Left ventricle myocardium inferior (tissue), 1 donor: ENCODE results near the gene MARS2. TPM values are rescaled to one million over a fixed set of nuclear protein-coding genes. Genes with fewer than 3 reads are reported as not detected.
"Not testable (repeated sequence)": the region's sequence is repeated elsewhere in the genome, so short reads cannot be mapped to it uniquely, and the experiment has no call there.

Experiments used
- DNase-seq: peaks from one replicate; pipeline ENCODE4 v3.0.0-alpha.2; 2020
- H3K27ac ChIP-seq: fragments of 200-600 bp; replicated peaks from 2 replicates; pipeline ENCODE4 v1.8.0; 2021
- H3K27me3 ChIP-seq: fragments of 200-600 bp; 2 replicates; pipeline ENCODE4 v1.8.0; 2021; ENCODE audit warnings: low read depth
- H3K36me3 ChIP-seq: fragments of 200-600 bp; 2 replicates; pipeline ENCODE4 v1.8.0; 2021
- H3K4me1 ChIP-seq: fragments of 200-600 bp; 2 replicates; pipeline ENCODE4 v1.8.0; 2021
- H3K4me3 ChIP-seq: fragments of 200-600 bp; 2 replicates; pipeline ENCODE4 v1.8.0; 2021; ENCODE audit warnings: mild to moderate bottlenecking, moderate library complexity
- H3K9me3 ChIP-seq: fragments of 200-600 bp; replicated peaks from 2 replicates; pipeline ENCODE4 v1.8.0; 2021
- intact Hi-C: fragments of 100-400 bp; cut with micrococcal nuclease; formaldehyde crosslinking; loops from one replicate; pipeline ENCODE4 v1.11.0; 2022
- total RNA-seq: library from RNA; stranded (reverse); fragmentation: NEBNext Ultra II Directional; extraction: Animal tissue kit (Norgen Biotek cat#: 25700); gene quantifications from one replicate; pipeline ENCODE4 v1.2.1, GENCODE V29; 2021
- TF ChIP-seq, protein P1 (sequence below): fragments of 200-600 bp; IDR thresholded peaks from 2 replicates; pipeline ENCODE4 v1.8.0; 2021; ENCODE audit warnings: antibody characterized with exemption, mild to moderate bottlenecking, borderline replicate concordance
- donor health status: DM: no; HTN: yes; CAD: no; lungs with severe emphysema.

MARS2 gene
- total RNA-seq, 1 donor from 2014 or later, result 7.2 TPM

DNA sequence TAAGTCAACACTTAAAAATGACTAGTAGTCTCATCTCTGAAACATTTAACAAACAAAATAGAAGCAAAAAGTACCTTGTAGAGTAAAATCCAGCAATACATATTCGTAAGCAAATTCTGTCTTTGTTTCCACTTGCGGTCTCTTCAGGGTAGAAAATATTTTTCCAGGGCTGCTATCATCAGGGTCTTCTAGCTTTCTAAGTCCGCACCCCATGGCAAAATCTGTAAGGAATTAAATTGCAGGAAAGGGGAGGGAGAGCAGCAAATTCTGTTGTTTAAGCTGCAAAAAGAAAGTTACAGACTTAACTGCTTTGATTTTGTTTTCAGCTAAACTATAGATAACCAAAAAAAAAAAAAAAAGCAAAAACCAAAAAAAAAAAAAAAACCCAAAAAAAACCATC, 29.9 kb upstream of the MARS2 start, which contains the start of gene RFTN2:
Gene RFTN2 (minus strand): TSS at position 342 of the 400 bp plus-strand sequence. CDS start 129 bp downstream, at position 213.
- peaks cover 33% of the 10 kb centered on the region for H3K4me1 ChIP-seq
- no peak for DNase-seq
- intact Hi-C loops, result no loop called here
- H3K9me3 ChIP-seq, result peaks cover 1% of the 10 kb centered on the region
- peaks cover 9% of the 10 kb centered on the region for H3K27me3 ChIP-seq
- peak within 1 kb of the TSS; percentile 83 for H3K27ac ChIP-seq
- peak within 1 kb of the TSS; percentile 66 for H3K4me3 ChIP-seq
- no peaks in the 10 kb centered on the region for H3K36me3 ChIP-seq
- TF ChIP-seq, protein P1, sequence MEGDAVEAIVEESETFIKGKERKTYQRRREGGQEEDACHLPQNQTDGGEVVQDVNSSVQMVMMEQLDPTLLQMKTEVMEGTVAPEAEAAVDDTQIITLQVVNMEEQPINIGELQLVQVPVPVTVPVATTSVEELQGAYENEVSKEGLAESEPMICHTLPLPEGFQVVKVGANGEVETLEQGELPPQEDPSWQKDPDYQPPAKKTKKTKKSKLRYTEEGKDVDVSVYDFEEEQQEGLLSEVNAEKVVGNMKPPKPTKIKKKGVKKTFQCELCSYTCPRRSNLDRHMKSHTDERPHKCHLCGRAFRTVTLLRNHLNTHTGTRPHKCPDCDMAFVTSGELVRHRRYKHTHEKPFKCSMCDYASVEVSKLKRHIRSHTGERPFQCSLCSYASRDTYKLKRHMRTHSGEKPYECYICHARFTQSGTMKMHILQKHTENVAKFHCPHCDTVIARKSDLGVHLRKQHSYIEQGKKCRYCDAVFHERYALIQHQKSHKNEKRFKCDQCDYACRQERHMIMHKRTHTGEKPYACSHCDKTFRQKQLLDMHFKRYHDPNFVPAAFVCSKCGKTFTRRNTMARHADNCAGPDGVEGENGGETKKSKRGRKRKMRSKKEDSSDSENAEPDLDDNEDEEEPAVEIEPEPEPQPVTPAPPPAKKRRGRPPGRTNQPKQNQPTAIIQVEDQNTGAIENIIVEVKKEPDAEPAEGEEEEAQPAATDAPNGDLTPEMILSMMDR, result no peak

DNA sequence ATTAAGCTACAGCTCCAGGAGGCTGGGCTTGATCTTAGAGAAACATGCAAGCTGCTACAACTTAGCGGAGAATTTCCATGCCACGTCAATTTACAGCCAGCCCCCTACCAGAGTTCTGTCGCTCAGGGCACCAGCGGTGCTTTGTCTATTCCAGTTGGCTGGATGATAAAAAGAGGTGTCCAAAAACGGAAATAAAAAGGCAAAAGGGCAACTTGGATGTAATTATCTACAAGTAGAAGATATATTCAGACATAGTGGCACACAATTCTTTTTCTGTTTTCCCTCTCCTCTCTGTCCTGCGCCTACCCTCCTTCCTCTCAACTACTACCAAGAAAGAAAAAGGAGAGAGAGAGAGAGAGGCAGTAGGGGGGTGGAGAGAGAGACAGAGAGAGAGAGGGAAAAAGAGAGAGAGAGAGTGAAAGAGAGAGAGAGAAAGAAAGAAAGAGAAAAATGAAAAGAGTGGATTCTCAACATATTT, 29.4 kb upstream of the MARS2 start:
- Histone ChIP-seq H3K4me3 (peak overlapping the region; percentile 66), H3K27me3 (peaks cover 9% of the 10 kb centered on the region), H3K36me3 (no peaks in the 10 kb centered on the region), H3K9me3 (no peaks in the 10 kb centered on the region), H3K4me1 (peaks cover 33% of the 10 kb centered on the region), H3K27ac (peak overlapping the region; percentile 83)
- intact Hi-C loops, result no loop called here
- TF ChIP-seq, protein P1, result no peak
- no peak for DNase-seq

- H3K27ac ChIP-seq, result peak overlapping the region; percentile 83
- peaks cover 9% of the 10 kb centered on the region for H3K27me3 ChIP-seq
- intact Hi-C loops, result no loop called here
Measured at GRCh38 chr2:197677056-197677455, 28.1 kb upstream of the MARS2 start.

DNA sequence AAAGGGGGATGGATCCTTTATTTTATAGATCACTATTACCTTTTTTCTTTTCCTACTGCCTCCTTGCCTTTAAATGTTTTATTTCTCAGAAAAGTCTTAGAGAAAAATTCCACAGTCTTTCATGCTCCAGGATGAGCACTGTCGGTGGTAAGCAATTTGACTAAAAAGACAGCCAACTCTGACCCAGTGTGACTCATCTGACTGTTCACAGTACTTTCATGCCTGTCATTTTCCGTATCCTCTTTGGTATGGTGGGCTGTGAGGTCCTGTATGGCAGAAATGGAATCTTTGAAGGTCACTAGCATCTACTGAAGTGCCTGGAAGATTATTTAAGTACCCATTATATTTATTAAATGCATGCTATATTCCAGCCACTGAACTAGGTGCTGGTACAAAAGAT, 27.7 kb upstream of the MARS2 start:
- Histone ChIP-seq H3K36me3 (no peaks in the 10 kb centered on the region), H3K27ac (peak overlapping the region; percentile 83), H3K9me3 (peaks cover 3% of the 10 kb centered on the region), H3K4me3 (no peak overlapping the region), H3K4me1 (peaks cover 32% of the 10 kb centered on the region), H3K27me3 (peaks cover 7% of the 10 kb centered on the region)
- no peak for DNase-seq
- intact Hi-C loops, result no loop called here
- TF ChIP-seq, protein P1, result no peak

More at GRCh38 chr2:197677056-197677455, 28.1 kb upstream of the MARS2 start:
- TF ChIP-seq, protein P1, result no peak
- H3K9me3 ChIP-seq, result no peaks in the 10 kb centered on the region
- no peak overlapping the region for H3K4me3 ChIP-seq
- DNase-seq, result no peak
- H3K36me3 ChIP-seq, result no peaks in the 10 kb centered on the region
- peaks cover 33% of the 10 kb centered on the region for H3K4me1 ChIP-seq

DNA sequence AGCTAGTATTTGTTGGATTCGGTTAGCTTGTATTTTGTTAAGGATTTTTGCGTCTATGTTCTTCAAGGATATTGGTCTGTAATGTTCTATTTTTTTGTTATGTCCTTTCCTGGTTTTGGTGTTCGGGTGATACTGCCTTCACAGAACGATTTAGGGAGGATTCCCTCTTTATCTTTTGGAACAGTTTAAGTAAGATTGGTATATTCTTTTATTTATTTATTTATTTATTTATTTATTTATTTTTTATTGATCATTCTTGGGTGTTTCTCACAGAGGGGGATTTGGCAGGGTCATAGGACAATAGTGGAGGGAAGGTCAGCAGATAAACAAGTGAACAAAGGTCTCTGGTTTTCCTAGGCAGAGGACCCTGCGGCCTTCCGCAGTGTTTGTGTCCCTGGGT, 10.0 kb upstream of the MARS2 start:
- intact Hi-C loops, H3K9me3 ChIP-seq, DNase-seq, H3K36me3 ChIP-seq, H3K27me3 ChIP-seq, H3K27ac ChIP-seq, H3K4me1 ChIP-seq, H3K4me3 ChIP-seq: not testable (repeated sequence)

- H3K27ac ChIP-seq, DNase-seq, H3K4me3 ChIP-seq, intact Hi-C loops, H3K27me3 ChIP-seq, H3K36me3 ChIP-seq, H3K9me3 ChIP-seq, H3K4me1 ChIP-seq: not testable (repeated sequence)
Measured at GRCh38 chr2:197695971-197696370, 9.2 kb upstream of the MARS2 start.

- H3K4me1 ChIP-seq, H3K27me3 ChIP-seq, H3K27ac ChIP-seq, H3K9me3 ChIP-seq, DNase-seq, H3K36me3 ChIP-seq, intact Hi-C loops, H3K4me3 ChIP-seq: not testable (repeated sequence)
Measured at GRCh38 chr2:197696571-197696970, 8.6 kb upstream of the MARS2 start.

- DNase-seq, intact Hi-C loops, H3K36me3 ChIP-seq, H3K9me3 ChIP-seq, H3K4me1 ChIP-seq, H3K27me3 ChIP-seq, H3K4me3 ChIP-seq, H3K27ac ChIP-seq: not testable (repeated sequence)
Measured at GRCh38 chr2:197699724-197700123, 5.4 kb upstream of the MARS2 start.
